Measurements from ENCODE around the gene GRM8. TPM values are rescaled to one million over a fixed set of nuclear protein-coding genes. Genes with fewer than 3 reads are reported as not detected.

GRM8 gene
- total RNA-seq, 1 experiment from 2014 or later = not detected

DNA sequence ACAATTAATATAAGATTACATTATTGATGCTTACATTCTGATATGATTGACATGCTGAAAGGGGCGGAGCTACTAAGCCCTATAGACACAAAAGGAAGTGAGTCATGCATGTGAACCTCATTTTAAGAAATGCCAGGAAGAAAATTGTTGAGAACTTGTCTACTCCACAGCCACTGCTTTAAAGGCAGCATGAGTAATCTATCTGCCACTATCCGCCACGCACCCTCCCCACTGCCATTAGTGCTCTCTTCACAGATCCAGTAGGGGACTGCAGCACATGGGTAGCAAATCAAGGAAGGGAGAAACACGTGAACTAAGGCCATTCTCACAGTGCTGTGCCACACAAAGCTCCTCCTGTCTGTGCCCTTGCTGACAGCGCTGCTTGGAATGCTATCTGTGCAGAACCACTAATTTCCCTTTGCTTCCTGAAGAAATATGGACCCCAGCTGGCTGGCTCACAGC lies 524.8 kb downstream of the GRM8 start:
- Mint-ChIP-seq H3K4me1 (ENCODE audit: low read depth, unreplicated experiment) (no peaks in the 10 kb centered on the region), H3K27me3 (ENCODE audit: insufficient read depth, unreplicated experiment) (no peaks in the 10 kb centered on the region), H3K36me3 (ENCODE audit: insufficient read depth, unreplicated experiment) (no peaks in the 10 kb centered on the region), H3K9me3 (ENCODE audit: unreplicated experiment) (no peaks in the 10 kb centered on the region), H3K4me3 (ENCODE audit: unreplicated experiment) (no peak overlapping the region), H3K27ac (ENCODE audit: unreplicated experiment) (no peak overlapping the region)
- no peak overlapping the region for H3K4me3 ChIP-seq (ENCODE audit: low read depth, low read length)
- POLR2A ChIA-PET = no interaction called here
- H3K27me3 ChIP-seq (replicated peaks; ENCODE audit: control insufficient read depth, insufficient read depth, low read length) = no peaks in the 10 kb centered on the region
- H3K9me3 ChIP-seq = no peaks in the 10 kb centered on the region
- intact Hi-C loops (cut with micrococcal nuclease; ENCODE audit: unreplicated experiment) = no loop called here
- no peaks in the 10 kb centered on the region for H3K4me1 ChIP-seq
- DNase-seq = no peak
- TF ChIP-seq, protein P1, sequence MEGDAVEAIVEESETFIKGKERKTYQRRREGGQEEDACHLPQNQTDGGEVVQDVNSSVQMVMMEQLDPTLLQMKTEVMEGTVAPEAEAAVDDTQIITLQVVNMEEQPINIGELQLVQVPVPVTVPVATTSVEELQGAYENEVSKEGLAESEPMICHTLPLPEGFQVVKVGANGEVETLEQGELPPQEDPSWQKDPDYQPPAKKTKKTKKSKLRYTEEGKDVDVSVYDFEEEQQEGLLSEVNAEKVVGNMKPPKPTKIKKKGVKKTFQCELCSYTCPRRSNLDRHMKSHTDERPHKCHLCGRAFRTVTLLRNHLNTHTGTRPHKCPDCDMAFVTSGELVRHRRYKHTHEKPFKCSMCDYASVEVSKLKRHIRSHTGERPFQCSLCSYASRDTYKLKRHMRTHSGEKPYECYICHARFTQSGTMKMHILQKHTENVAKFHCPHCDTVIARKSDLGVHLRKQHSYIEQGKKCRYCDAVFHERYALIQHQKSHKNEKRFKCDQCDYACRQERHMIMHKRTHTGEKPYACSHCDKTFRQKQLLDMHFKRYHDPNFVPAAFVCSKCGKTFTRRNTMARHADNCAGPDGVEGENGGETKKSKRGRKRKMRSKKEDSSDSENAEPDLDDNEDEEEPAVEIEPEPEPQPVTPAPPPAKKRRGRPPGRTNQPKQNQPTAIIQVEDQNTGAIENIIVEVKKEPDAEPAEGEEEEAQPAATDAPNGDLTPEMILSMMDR (IDR thresholded peaks at IDR 0.05; ENCODE audit: insufficient read depth in 1 of 2, low read depth in 1 of 2, low read length in 1 of 2, severe bottlenecking in 1 of 2, unreplicated experiment in 1 of 2) = no peak
- BruUV-seq (replicated peaks) = no TSS peak
- CTCF ChIA-PET = no interaction called here
- H3K36me3 ChIP-seq (ENCODE audit: control insufficient read depth, insufficient read depth, low read length) = no peaks in the 10 kb centered on the region

DNA sequence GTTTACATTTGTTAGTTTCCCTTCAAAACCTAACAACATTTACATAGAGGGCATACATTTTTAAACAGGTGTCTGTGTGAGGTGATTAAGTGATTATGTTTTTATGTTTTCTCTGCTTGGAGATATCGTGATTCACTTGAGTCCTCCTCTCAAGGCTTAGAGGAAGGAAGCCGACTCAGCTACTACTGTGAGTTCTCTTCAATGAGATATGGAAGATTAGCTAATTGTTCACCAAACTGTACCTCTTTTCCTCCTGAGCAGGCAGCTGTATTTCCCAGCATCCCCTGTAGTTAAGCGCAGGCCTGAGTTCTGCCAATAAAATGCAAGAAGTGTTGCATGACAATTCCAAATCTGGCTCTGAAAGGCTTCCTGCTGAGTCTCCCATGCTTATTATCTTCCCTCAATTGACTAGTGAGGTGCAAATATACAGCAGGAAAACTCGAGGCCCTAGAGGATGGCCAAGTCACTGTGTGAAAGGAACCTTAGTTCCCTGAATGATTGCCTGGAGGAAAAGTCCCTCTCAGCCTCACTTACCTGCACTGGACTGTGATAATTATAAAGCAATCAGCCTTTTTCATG lies 528.7 kb downstream of the GRM8 start:
- Mint-ChIP-seq H3K9me3 (ENCODE audit: unreplicated experiment) (no peaks in the 10 kb centered on the region), H3K36me3 (ENCODE audit: insufficient read depth, unreplicated experiment) (no peaks in the 10 kb centered on the region), H3K27me3 (ENCODE audit: insufficient read depth, unreplicated experiment) (peaks cover 6% of the 10 kb centered on the region), H3K4me3 (ENCODE audit: unreplicated experiment) (no peak overlapping the region), H3K27ac (ENCODE audit: unreplicated experiment) (no peak overlapping the region), H3K4me1 (ENCODE audit: low read depth, unreplicated experiment) (no peaks in the 10 kb centered on the region)
- TF ChIP-seq, protein P1 (IDR thresholded peaks at IDR 0.05; ENCODE audit: insufficient read depth in 1 of 2, low read depth in 1 of 2, low read length in 1 of 2, severe bottlenecking in 1 of 2, unreplicated experiment in 1 of 2) = no peak
- intact Hi-C loops (cut with micrococcal nuclease; ENCODE audit: unreplicated experiment) = no loop called here
- ChIA-PET CTCF (no interaction called here), POLR2A (no interaction called here)
- Histone ChIP-seq H3K4me1 (no peaks in the 10 kb centered on the region), H3K27me3 (replicated peaks; ENCODE audit: control insufficient read depth, insufficient read depth, low read length) (no peaks in the 10 kb centered on the region), H3K9me3 (no peaks in the 10 kb centered on the region), H3K36me3 (ENCODE audit: control insufficient read depth, insufficient read depth, low read length) (no peaks in the 10 kb centered on the region), H3K4me3 (ENCODE audit: low read depth, low read length) (no peak overlapping the region)
- no TSS peak for BruUV-seq (replicated peaks)
- no peak for DNase-seq

DNA sequence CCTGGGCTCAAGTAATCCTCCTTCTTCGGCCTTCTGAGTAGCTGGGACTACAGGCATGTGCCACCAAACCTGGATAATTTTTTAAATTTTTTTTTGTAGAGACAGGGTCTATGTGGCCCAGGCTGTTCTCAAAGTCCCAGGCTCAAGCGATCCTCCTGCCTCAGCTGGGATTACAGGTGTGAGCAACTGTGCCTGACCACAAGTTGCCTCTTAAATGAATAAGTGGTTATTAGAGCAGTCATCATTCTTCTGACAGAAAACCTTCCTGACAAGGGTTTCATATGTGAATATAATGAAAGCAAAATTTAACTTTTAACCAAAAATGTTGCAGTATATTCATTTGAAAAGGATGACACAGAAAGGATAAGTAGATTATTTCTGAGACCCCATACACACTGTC lies 532.5 kb downstream of the GRM8 start:
- TF ChIP-seq, protein P1 (IDR thresholded peaks at IDR 0.05; ENCODE audit: insufficient read depth in 1 of 2, low read depth in 1 of 2, low read length in 1 of 2, severe bottlenecking in 1 of 2, unreplicated experiment in 1 of 2) = no peak
- ChIA-PET CTCF (no interaction called here), POLR2A (no interaction called here)
- H3K4me3 ChIP-seq (ENCODE audit: low read depth, low read length) = no peak overlapping the region
- no peaks in the 10 kb centered on the region for H3K9me3 ChIP-seq
- no peaks in the 10 kb centered on the region for H3K36me3 ChIP-seq (ENCODE audit: control insufficient read depth, insufficient read depth, low read length)
- Mint-ChIP-seq H3K36me3 (ENCODE audit: insufficient read depth, unreplicated experiment) (no peaks in the 10 kb centered on the region), H3K9me3 (ENCODE audit: unreplicated experiment) (no peaks in the 10 kb centered on the region), H3K4me1 (ENCODE audit: low read depth, unreplicated experiment) (no peaks in the 10 kb centered on the region), H3K27ac (ENCODE audit: unreplicated experiment) (no peak overlapping the region), H3K27me3 (ENCODE audit: insufficient read depth, unreplicated experiment) (peaks cover 8% of the 10 kb centered on the region), H3K4me3 (ENCODE audit: unreplicated experiment) (no peak overlapping the region)
- DNase-seq = no peak
- no peaks in the 10 kb centered on the region for H3K27me3 ChIP-seq (replicated peaks; ENCODE audit: control insufficient read depth, insufficient read depth, low read length)
- intact Hi-C loops (cut with micrococcal nuclease; ENCODE audit: unreplicated experiment) = no loop called here
- no TSS peak for BruUV-seq (replicated peaks)
- H3K4me1 ChIP-seq = no peaks in the 10 kb centered on the region

Measured in Caco-2 (cell line).